K562 (cell line): ENCODE results near the gene ECE2.

Source experiments
- ATF1 ChIP-seq, 2 experiments: fragments of 450-650 bp in 1 of 2; IDR thresholded peaks; 2 replicates each; pipeline ENCODE4 v1.6.1; 2016; ENCODE audit warnings: missing compliant biosample characterization in 1 of 2, missing genetic modification characterization in 1 of 2
- CHAMP1 ChIP-seq: fragments of 450-650 bp; IDR thresholded peaks from 2 replicates; pipeline ENCODE4 v1.6.1; 2016; ENCODE audit warnings: mild to moderate bottlenecking
- CTCF ChIP-seq, 3 experiments: IDR thresholded peaks in 2 of 3; conservative IDR thresholded peaks in 1 of 3; 2 replicates each; pipeline ENCODE4 v1.5.1; 2011 to 2012; ENCODE audit warnings: low read length in 3 of 3, mild to moderate bottlenecking in 3 of 3, control low read depth in 2 of 3, improper control_type of control experiment in 1 of 3, inconsistent platforms in 1 of 3, low read depth in 1 of 3, mixed read lengths in 1 of 3, moderate library complexity in 1 of 3; ENCODE audit not compliant: insufficient read depth in 2 of 3
- FOXO4 ChIP-seq: fragments of 450-650 bp; formaldehyde crosslinking; IDR thresholded peaks from 2 replicates; pipeline ENCODE4 v1.4.0; 2020; ENCODE audit warnings: mild to moderate bottlenecking, moderate library complexity
- GABPB1 ChIP-seq: sonication (generic); formaldehyde crosslinking; IDR thresholded peaks from 2 replicates; pipeline ENCODE4 v1.8.0; 2022; ENCODE audit warnings: mild to moderate bottlenecking, missing genetic modification reagents
- L3MBTL2 ChIP-seq: fragments of 450-650 bp; IDR thresholded peaks from 2 replicates; pipeline ENCODE4 v1.6.1; 2016; ENCODE audit warnings: mild to moderate bottlenecking, moderate library complexity
- SREBF1 ChIP-seq: fragments of 150-350 bp; IDR thresholded peaks from 2 replicates; pipeline ENCODE4 v1.6.1; 2014; ENCODE audit warnings: antibody characterized with exemption, low read depth, low read length, borderline replicate concordance
- ZKSCAN1 ChIP-seq: fragments of 150-350 bp; IDR thresholded peaks from 2 replicates; pipeline ENCODE4 v1.6.1; 2016; ENCODE audit warnings: low read depth, low read length
- ZNF324 ChIP-seq: fragments of 250-450 bp; sonication (Bioruptor Pico); IDR thresholded peaks from 2 replicates; pipeline ENCODE4 v1.4.0; 2020; ENCODE audit warnings: mild to moderate bottlenecking
- ZNF507 ChIP-seq: conservative IDR thresholded peaks from 2 replicates; pipeline ENCODE4 v1.6.1; 2017; ENCODE audit warnings: missing genetic modification characterization, missing compliant biosample characterization

- TF ChIP-seq GABPB1 (CRISPR knock-in tag) (no peak), ZNF507 (tag) (no peak), CTCF (IDR thresholded peaks at IDR 0.05 in 2 of 3, conservative IDR thresholded peaks at IDR 0.05 in 1 of 3; ENCODE audit: insufficient read depth in 2 of 3, low read depth in 1 of 3, low read length in 3 of 3) (no peak), FOXO4 (no peak), ZNF324 (no peak), SREBF1 (no peak), ZKSCAN1 (no peak), ATF1 (CRISPR knock-in tag; IDR thresholded peaks at IDR 0.05) (no peak), ATF1 (tag; IDR thresholded peaks at IDR 0.05) (no peak), L3MBTL2 (no peak), CHAMP1 (no peak)
Measured at GRCh38 chr3:184259396-184259877, 16.4 kb upstream of the ECE2 start.
